HG02884 (cell line): ENCODE data around the gene PILRB.
"Not testable (repeated sequence)": the region's sequence is repeated elsewhere in the genome, so short reads cannot be mapped to it uniquely, and the experiment has no call there.

Source experiments
- ATAC-seq: cut with Tn5 transposase; IDR thresholded peaks from one replicate; pipeline ENCODE4 v1.9.1; 2021; ENCODE audit warnings: mild to moderate bottlenecking, moderate library complexity; ENCODE audit not compliant: unreplicated experiment

The PILRB gene

DNA sequence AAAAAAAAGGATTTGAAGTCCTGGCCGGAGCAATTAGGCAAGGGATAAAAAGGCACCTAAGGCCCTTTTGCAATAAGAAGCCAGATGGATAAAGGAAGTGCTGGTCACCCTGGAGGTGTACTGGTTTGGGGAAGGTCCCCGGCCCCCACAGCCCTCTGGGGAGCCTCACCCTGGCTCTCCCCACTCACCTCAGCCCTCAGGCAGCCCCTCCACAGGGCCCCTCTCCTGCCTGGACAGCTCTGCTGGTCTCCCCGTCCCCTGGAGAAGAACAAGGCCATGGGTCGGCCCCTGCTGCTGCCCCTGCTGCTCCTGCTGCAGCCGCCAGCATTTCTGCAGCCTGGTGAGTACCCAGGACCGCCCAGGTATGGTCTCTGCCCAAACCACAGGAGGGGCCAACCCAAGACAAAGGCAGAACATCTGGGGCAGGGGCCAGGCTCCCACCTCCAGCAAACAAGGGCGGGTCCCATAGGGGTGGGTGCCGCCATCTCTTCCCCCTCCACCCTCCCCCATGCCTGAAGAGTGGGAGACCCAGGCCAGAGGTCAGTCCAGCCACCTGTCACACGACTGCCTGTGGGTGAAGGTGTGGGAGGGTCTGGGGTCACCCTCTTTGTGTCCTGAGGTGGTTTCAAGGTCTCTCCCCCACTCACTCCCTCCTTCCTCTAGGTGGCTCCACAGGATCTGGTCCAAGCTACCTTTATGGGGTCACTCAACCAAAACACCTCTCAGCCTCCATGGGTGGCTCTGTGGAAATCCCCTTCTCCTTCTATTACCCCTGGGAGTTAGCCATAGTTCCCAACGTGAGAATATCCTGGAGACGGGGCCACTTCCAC, at the start of gene PILRB:
Gene PILRB, plus strand, starts transcription at position 91 of the 830 bp plus-strand sequence. Its CDS starts 186 bp downstream, at position 277.
- no peak for ATAC-seq

DNA sequence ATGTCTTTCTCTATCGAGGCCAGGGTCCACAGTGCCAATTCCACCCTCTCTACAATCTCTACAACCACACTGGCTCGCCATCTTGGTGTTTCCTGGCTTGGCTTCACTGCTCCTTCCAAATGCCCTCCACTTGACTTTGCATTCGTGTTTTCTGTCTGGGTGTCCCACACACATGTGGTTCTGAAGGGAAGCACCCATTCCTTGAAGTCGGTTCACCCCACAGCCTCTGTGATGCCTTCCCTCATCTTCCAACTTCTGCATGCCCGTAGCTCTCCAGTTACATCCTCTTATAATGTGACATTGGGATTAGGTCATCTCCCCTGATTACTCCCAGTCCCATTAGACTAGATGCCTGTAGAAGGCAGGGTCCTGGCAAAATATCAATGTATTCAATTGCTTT, 39.6 kb upstream of the PILRB start:
- not testable (repeated sequence) for ATAC-seq

DNA sequence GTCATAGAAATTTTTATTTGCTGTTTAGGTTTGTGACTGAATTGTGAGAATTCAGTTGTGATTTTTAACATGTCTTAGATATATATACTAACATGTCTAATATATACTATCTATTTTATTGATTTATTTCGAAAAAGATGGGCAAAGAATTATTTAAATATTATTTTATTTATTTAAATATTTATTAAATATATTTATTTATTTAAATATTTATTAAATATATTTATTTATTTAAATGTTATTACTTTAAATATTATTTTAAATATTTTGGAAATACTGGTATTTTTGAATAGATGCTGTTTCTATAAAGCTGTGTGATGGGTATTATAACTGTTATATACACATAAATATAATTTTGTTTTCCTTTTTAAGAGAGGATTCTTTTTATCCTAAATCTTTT, 36.3 kb upstream of the PILRB start:
- not testable (repeated sequence) for ATAC-seq

DNA sequence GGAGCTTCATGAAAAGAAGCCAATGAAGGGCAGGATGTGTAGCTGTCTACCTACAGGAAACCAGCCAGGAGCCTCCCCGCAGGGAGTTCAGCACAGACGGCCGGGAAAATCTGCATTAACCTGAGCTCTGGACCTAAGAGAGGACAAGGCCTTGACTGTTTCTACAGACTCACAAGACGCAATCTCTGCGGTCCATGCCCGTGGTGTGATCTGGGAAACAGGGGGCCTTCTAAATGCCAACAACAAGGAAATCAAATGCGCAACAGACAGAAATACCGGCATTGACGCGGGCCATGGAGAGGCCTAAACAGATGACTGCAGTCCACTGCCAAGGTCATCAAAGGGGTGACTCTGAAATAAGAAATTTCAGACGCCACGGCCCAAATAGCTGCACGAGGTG, 33.7 kb upstream of the PILRB start:
- not testable (repeated sequence) for ATAC-seq

DNA sequence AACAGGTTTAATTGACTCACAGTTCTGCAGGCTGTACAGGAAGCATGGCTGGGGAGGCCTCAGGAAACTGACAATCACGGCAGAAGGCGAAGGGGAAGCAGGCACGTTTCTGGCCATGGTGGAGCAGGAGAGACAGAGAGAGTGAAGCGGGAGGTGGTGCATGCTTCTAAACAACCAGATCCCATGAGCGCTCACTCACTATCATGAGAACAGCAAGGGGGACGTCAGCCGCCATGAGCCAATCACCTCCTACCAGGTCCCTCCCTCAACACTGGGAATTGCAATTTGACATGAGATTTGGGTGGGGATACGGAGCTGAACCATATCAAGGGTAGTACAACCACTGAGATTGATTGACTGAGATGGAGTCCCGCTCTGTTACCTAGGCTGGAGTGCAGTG, 32.2 kb upstream of the PILRB start:
- ATAC-seq, result not testable (repeated sequence)

DNA sequence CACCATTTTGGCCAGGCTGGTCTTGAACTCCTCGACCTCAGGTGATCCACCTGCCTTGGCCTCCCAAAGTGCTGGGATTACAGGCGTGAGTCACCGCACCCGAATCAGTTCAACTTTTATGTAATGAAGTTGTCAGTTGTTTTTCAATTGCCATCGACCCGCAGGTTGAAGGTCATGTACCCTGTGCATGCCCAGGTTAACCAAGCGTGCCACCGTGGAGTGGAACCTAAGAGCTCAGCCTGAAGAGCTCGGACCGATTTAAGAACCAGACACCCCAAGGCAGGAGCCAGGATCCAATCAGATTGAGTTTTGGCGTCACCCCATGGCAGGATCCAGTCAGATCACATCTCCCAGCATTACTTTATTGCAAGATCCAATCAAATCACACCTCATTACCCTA, 31.0 kb upstream of the PILRB start:
- ATAC-seq, result not testable (repeated sequence)

DNA sequence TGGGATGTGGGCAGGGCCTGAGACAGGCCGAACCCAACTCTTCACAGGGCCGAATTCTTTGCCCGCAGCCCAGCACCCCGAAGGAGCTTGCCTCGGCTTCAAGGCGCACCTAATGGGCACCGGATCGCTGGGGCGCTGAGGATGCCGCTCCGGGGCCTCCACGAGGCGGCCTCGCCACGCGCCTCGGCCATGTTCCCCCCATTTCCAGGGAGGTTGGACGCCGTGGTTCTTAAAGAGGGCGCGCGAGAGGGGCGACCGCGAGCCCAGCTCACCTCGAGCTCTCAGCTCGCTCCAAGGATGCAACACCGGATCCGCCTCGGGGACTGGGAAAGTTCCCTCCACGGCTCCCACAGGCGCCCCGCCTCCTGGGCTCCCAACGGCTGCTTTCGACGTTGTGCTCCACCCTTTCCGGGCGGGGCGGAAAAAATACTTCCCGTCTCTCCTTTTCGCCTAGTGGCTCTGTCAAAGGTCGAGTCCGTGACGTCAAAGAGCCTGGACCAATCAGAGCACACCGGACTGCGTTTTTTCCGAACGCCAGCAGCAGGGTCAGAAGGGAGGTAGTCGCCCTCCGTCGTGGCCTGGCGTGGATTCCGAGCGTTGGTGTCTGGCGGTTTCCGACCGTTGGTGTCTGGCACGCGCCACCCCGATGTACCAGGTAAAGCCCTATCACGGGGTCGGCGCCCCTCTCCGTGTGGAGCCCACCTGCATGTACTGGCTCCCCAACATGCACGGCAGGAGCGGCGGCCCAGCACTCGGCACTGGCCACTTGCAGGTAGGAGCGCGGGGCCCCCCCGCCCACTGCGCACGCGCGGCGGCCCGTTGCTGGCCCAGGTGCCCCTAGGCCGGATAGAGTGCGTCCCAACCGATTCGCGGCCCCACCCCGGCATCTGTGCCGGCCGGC, 22.1 kb upstream of the PILRB start:
- ATAC-seq, result peak; percentile 83

DNA sequence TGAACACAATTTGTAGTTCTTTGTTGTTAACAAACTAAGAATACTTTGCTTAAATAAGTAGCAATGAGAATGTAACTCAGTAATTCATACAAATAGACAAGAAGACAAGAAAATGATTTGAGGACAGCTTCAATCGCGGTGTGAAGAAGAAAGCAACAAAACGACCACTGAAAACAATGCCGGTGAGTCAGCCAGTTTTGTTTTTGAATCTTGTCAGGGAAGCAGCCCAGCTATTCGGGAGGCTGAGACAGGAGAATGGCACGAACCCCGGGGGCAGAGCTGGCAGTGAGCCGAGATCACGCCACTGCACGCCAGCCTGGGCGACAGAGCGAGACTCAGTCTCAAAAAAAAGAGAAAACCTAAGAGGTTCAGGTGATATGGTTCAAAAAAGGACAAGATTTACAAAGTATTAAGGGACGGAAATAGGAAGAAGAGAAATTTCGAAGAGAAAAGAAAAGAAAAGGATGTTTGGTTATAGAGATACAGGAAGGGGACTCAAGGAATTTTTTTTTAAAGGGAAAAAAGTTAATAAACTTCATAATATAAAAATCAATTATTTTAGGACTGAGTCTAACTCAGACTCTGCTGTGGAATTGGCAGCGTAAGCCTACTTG, 19.7 kb upstream of the PILRB start:
- not testable (repeated sequence) for ATAC-seq

DNA sequence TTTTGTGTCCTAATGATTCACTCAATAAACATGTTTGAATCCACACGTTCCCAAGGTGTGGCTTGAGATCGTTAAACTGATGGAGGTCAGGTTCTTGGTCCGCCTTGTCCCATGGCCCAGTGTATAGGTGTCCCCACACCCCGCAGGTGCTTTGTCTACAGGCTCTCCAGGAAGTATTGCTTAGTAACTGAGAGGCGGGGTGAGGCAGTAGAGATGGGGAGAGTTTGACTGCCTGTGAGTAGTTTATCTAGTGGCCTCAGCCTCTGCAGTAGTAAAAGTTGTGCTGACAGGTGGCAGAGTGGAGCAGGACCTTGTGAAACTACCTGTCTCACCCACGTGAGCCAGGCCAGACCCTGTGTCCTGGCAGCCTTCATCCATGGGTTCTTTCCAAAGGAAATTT, 16.6 kb upstream of the PILRB start:
- not testable (repeated sequence) for ATAC-seq

DNA sequence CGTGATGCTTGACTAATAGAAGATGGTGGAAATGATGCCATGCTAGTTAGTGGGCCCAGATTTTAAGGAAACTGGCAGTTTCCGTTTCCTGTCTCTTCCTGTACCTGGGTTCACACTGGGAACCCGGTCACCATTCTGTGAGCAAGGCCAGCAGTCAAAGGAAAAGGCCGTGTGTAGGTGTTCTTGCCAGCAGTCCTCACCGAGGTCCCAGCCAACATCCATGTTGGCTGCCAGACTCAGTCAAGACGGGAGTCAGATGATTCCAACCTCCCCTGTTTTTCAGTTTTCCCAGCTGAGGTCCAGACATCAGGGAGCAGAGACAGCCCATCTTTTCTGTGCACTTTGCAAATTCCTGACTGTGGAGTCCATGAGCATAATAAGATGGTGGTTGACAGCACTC, 15.2 kb upstream of the PILRB start:
- no peak for ATAC-seq

DNA sequence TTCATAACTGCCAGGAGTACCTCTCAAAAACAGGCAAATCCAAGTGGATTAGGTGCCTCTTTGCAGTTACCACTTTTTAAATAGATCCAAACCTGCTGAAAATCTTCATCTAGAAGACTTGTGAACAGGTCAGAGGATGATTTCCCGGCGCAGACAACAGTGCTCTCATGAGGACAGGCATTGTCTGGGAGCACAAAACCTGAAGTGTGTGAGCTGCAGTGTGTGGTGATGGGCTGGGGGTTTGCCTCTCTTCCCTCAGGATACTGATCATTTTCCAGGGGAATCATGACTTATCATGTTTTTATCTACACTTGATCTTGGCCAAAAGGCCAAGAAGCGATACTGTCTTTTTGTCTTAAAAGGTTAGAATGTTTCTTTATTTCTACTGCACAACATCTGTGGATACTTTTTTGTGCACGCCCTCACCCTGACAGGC, 13.8 kb upstream of the PILRB start:
- ATAC-seq, result not testable (repeated sequence)

DNA sequence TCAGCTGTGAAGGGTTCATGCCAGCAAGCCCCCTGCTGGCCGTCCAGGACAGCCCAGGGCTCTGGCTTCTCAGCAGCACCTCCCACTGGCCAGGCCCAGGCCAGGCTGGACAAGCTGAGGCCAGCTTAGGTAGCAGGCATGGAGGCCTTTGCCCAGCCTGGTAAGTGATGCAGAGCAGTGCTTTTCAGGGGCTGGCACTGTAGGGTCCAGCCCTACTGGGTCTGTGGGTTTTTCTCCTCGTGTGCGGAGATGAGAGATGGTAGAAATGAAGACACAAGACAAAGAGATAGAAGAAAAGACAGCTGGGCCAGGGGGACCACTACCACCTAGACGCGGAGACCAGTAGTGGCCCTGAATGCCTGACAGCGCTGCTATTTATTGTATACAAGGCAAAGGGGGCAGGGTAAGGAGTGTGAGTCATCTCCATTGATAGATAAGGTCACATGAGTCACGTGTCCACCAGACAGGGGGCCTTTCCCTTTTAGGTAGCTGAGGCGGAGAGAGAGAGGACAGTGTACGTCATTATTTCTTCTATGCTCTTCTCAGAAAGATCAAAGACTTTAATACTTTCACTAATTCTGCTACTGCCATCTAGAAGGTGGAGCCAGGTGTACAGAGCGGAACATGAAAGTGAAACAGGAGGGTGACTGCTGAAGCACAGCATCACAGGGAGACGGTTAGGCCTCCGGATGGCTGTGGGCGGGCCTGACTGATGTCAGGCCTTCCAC, 13.2 kb upstream of the PILRB start:
- peak; percentile 82 for ATAC-seq

DNA sequence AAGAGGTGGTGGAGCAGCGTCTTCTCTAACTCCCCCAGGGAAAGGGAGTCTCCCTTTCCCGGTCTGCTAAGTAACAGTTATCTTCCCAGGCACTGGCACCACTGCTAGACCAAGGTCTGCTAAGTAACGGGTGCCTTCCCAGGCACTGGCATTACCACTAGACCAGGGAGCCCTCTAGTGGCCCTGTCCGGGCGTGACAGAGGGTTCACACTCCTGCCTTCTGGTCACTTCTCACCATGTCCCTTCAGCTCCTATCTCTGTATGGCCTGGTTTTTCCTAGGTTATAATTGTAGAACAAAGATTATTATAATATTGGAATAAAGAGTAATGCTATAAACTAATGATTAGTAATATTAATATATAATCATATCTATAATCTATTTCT, 12.6 kb upstream of the PILRB start:
- ATAC-seq, result peak; percentile 14

DNA sequence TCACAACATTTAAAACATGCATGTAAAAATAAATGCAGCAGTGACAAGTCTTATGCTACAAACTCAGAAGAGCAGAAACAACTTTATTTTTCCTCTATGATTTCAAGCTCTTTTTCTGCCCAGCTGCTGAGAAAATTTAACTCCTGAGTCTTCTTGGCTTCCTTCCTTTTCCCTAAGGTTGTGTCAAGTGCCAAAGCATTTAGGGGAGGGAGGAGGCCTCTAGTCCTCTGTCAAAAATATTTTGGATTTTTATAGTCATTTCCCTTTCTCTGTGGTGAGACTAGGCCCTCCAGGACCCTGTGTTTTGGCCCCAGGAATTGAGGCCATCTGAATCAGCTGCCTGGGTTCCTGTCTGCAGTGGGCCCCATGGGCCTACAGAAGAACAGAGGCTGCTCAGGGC, 11.0 kb upstream of the PILRB start:
- ATAC-seq, result no peak

DNA sequence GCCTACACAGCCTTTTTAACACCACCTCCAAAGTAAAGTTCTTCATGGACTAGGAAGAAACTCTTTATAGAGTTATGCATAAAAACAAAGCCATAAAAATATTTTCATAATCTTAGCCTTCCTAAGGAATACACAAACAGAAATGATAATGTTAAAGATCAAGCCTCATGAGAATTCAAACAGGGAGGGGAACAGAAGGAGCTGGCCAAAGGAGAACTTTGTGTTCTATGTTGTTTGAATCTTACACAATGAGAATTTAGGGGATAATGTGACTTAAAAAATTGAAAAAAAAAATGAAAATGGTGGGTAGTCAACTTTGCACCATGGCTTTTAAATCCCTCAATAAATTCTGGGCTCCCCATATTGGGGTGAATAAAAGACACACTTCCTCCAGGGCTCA, 9.1 kb upstream of the PILRB start:
- ATAC-seq, result no peak

DNA sequence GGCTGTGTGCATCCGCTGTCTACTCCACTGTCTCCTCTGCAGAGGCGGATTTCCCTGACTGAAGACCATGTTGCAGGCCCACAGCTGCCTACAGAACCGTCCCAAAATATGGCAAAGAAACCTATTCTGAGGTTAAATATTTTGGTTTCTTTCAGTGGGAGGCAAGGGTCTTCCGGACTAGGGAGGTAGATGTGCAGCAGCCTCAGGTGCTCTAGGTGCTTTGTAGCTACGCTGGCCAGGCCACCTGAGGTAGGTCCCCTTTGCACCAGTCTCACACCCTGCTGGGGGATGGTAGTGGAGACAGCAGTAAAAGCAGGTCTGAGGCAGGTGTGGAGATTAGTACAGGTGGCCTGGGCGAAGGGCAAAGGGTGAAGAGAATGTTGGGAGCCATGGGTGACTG, 8.2 kb upstream of the PILRB start:
- no peak for ATAC-seq

DNA sequence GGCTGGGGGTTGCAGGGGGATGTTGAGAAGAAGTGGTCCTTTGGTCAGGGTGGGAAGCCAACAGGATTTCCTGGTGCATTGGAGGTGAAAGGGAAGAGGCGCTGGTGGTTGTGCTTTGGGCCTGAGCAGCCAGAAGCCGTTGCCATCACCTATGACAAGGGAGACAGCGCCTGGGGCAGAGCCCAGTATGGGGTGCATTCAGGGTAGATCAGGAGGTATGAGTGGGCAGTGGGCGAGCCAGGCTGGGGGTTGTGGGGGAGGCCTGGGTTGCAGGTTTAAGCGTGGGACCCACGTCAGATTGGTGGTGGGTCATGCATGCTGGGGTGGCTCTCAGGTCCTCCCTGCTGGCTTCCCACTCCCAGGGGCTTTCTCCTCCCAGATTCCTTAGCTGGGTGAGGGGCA, 6.3 kb upstream of the PILRB start:
- ATAC-seq, result no peak

DNA sequence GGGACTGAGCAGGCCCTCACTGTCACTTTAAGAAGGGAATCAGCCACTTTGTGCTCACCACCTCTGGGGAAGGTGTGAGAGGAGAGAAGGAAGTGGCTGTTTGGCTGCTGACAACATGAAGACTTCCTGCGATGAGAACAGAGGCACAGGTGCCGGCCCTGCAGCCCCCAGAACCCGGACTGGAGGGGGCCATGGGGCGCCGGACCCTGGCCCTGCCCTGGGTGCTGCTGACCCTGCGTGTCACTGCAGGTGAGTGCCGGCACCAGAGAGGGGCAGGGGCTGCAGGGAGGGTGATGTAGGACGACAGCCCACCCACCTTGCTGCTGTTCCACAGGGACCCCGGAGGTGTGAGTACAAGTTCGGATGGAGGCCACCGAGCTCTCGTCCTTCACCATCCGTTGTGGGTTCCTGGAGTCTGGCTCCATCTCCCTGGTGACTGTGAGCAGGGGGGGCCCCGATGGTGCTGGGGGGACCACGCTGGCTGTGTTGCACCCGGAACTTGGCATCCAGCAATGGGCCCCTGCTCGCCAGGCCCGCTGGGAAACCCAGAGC, 5.6 kb upstream of the PILRB start:
- not testable (repeated sequence) for ATAC-seq

DNA sequence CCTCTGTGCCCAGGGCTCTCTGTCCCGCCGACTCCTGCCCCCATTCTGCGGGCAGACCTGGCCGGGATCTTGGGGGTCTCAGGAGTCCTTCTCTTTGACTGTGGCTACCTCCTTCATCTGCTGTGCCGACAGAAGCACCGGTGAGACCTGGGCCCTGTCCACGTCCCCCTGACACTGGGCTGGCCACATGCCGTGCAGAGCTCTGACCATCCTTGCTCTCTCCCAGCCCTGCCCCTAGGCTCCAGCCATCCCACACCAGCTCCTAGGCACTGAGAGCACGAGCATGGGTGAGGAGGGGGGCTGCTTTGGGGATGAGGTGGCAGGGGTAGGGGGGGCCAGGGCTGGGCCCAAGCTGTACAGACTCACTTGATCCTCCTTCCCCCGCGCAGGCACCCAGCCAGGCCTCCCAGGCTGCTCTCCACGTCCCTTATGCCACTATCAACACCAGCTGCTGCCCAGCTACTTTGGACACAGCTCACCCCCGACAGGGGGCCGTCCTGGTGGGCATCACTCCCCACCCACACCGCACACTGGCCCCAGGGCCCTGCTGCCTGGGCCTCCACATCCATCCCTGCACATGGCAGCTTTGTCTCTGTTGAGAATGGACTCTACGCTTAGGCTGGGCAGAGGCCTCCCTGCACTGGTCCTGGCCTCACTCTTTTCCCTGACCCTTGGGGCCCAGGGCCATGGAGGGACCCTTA, 4.8 kb upstream of the PILRB start:
- no peak for ATAC-seq
